Measurements from ENCODE around the gene CALCOCO2.

The CALCOCO2 gene

DNA sequence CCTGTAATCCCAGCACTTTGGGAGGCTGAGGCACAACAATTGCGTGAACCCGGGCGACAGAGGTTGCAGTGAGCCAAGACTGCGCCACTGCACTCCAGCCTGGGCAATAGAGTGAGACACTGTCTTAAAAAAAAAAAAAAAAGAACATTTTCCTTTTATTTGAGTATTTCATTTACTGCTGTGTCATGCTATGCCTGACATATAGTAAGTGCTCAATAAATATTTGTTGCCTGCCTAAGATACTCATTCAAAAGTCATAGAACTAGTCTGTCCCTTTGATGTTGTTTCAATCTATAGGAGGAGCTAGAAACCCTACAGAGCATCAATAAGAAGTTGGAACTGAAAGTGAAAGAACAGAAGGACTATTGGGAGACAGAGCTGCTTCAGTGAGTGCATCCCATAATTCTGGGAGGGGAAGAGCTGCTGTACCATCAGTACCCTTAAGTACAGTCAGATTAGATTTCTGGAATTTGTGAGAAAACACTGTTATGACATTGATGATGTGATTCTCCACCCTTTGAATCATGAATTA lies 20.0 kb downstream of the CALCOCO2 start:
- Histone ChIP-seq H3K4me3 (ENCODE audit: insufficient read depth, low read depth, low read length) (no peak overlapping the region), H3K27me3 (ENCODE audit: control insufficient read depth, insufficient read depth, low read length, poor library complexity, severe bottlenecking) (no peaks in the 10 kb centered on the region), H3K4me1 (ENCODE audit: control insufficient read depth, insufficient read depth, low read length) (no peaks in the 10 kb centered on the region), H3K9me3 (ENCODE audit: control insufficient read depth, low read length) (no peaks in the 10 kb centered on the region), H3K36me3 (ENCODE audit: control insufficient read depth, insufficient read depth, low read length) (peaks cover 9% of the 10 kb centered on the region), H3K27ac (ENCODE audit: insufficient read depth, low read depth, low read length, poor library complexity, severe bottlenecking) (no peak overlapping the region)
- 92 to 99% methylated on average over 4 of the region's 4 CpGs for WGBS, 2 experiments

DNA sequence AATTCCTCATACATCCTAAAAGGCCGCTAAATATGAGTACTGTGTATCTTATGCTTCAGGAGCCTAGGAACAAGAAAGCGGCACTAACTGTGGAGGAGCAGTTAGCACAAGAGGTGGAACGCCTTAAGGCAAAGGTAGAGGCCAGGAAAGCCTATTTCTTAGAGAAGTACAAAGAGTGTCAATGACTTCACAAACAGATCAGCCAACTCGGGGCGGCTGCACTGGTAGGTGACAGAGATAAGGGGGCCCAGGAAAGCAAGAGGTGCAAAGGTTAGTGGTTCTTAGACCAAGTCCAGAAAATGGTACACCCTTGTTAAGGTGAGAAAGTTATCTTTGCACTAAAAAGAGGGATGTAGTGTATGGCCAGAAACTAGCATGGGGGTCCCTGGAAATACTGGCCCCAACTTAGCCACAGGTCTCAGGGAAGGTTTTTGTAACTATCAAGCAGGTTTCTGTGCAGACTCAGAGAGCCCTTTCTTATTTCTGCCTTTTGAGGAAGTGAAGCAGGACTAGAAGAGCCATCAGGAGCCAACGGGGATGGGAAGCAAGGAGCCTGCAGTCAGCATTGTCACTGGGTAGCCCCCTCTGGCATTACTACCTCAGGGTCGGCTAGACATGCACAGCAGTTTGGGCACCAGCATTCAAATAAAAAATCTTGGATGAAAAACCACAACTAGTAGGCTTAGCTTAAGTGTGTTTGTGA lies 24.1 kb downstream of the CALCOCO2 start:
- WGBS, 2 experiments = 94 to 95% methylated on average over 7 of the region's 7 CpGs
- H3K36me3 ChIP-seq (ENCODE audit: control insufficient read depth, insufficient read depth, low read length) = no peaks in the 10 kb centered on the region
- H3K4me1 ChIP-seq (ENCODE audit: control insufficient read depth, insufficient read depth, low read length) = no peaks in the 10 kb centered on the region
- no peaks in the 10 kb centered on the region for H3K9me3 ChIP-seq (ENCODE audit: control insufficient read depth, low read length)
- H3K27me3 ChIP-seq (ENCODE audit: control insufficient read depth, insufficient read depth, low read length, poor library complexity, severe bottlenecking) = no peaks in the 10 kb centered on the region
- H3K4me3 ChIP-seq (ENCODE audit: insufficient read depth, low read depth, low read length) = no peak overlapping the region
- no peak overlapping the region for H3K27ac ChIP-seq (ENCODE audit: insufficient read depth, low read depth, low read length, poor library complexity, severe bottlenecking)

- WGBS, 2 experiments = 82 to 84% methylated on average over 3 of the region's 3 CpGs
- no peaks in the 10 kb centered on the region for H3K4me1 ChIP-seq (ENCODE audit: control insufficient read depth, insufficient read depth, low read length)
- H3K27me3 ChIP-seq (ENCODE audit: control insufficient read depth, insufficient read depth, low read length, poor library complexity, severe bottlenecking) = no peaks in the 10 kb centered on the region
- H3K27ac ChIP-seq (ENCODE audit: insufficient read depth, low read depth, low read length, poor library complexity, severe bottlenecking) = no peak overlapping the region
- no peak overlapping the region for H3K4me3 ChIP-seq (ENCODE audit: insufficient read depth, low read depth, low read length)
- no peaks in the 10 kb centered on the region for H3K9me3 ChIP-seq (ENCODE audit: control insufficient read depth, low read length)
- no peaks in the 10 kb centered on the region for H3K36me3 ChIP-seq (ENCODE audit: control insufficient read depth, insufficient read depth, low read length)
These were observed 25.4 kb downstream of the CALCOCO2 start for GRCh38 chr17:48856122-48856821.

DNA sequence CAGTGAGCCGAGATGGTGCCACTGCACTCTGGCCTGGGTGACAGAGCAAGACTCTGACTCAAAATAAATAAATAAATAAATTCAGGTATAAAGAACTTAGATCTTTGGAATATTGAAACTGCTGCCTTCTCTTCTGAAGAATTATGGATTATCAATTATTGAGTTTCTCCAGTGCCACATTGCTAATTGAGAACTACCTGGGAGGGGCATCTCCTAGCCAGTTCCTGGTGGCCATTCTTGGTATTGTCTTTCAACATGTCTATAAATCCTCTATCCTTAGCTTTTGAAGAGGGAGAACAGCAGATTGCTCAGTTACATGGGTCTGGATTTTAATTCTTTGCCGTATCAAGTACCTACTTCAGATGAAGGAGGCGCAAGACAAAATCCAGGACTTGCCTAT lies 29.2 kb downstream of the CALCOCO2 start:
- 96 to 98% methylated on average over 3 of the region's 3 CpGs for WGBS, 2 experiments
- Histone ChIP-seq H3K36me3 (ENCODE audit: control insufficient read depth, insufficient read depth, low read length) (no peaks in the 10 kb centered on the region), H3K4me3 (ENCODE audit: insufficient read depth, low read depth, low read length) (no peak overlapping the region), H3K9me3 (ENCODE audit: control insufficient read depth, low read length) (no peaks in the 10 kb centered on the region), H3K27me3 (ENCODE audit: control insufficient read depth, insufficient read depth, low read length, poor library complexity, severe bottlenecking) (no peaks in the 10 kb centered on the region), H3K4me1 (ENCODE audit: control insufficient read depth, insufficient read depth, low read length) (no peaks in the 10 kb centered on the region), H3K27ac (ENCODE audit: insufficient read depth, low read depth, low read length, poor library complexity, severe bottlenecking) (peak overlapping the region; percentile 36)

DNA sequence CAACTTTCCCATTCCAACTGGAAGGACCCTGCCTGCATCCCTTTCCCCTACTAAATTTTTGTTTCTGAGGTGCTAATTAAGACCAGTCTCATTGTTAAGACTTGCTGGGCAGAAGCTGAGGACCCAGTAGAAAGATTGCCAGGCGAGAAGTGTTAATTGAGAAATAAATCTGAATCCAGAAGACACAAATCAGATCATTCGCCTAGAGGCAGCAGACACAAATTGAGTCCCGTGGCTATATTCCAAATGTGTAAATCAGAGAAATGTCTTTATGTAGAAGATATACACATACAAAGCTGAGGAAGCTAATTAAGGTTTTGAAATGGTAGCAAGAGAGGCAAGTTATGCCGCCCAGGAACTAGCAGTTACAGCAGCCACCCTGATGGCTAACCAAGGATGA lies 29.6 kb downstream of the CALCOCO2 start:
- peaks cover under 1% of the 10 kb centered on the region for H3K9me3 ChIP-seq (ENCODE audit: control insufficient read depth, low read length)
- H3K27ac ChIP-seq (ENCODE audit: insufficient read depth, low read depth, low read length, poor library complexity, severe bottlenecking) = peak overlapping the region; percentile 36
- H3K4me1 ChIP-seq (ENCODE audit: control insufficient read depth, insufficient read depth, low read length) = no peaks in the 10 kb centered on the region
- 94 to 96% methylated on average over 4 of the region's 4 CpGs for WGBS, 2 experiments
- no peaks in the 10 kb centered on the region for H3K36me3 ChIP-seq (ENCODE audit: control insufficient read depth, insufficient read depth, low read length)
- no peaks in the 10 kb centered on the region for H3K27me3 ChIP-seq (ENCODE audit: control insufficient read depth, insufficient read depth, low read length, poor library complexity, severe bottlenecking)
- no peak overlapping the region for H3K4me3 ChIP-seq (ENCODE audit: insufficient read depth, low read depth, low read length)

GRCh38 chr17:48868916-48869500 lies 38.2 kb downstream of the CALCOCO2 start:
- Histone ChIP-seq H3K27me3 (ENCODE audit: control insufficient read depth, insufficient read depth, low read length, poor library complexity, severe bottlenecking) (no peaks in the 10 kb centered on the region), H3K9me3 (ENCODE audit: control insufficient read depth, low read length) (peaks cover 2% of the 10 kb centered on the region), H3K27ac (ENCODE audit: insufficient read depth, low read depth, low read length, poor library complexity, severe bottlenecking) (no peak overlapping the region), H3K36me3 (ENCODE audit: control insufficient read depth, insufficient read depth, low read length) (no peaks in the 10 kb centered on the region), H3K4me3 (ENCODE audit: insufficient read depth, low read depth, low read length) (no peak overlapping the region), H3K4me1 (ENCODE audit: control insufficient read depth, insufficient read depth, low read length) (no peaks in the 10 kb centered on the region)
- 83 to 85% methylated on average over 3 of the region's 3 CpGs for WGBS, 2 experiments

GRCh38 chr17:48869821-48870318 lies 39.0 kb downstream of the CALCOCO2 start:
- Histone ChIP-seq H3K4me1 (ENCODE audit: control insufficient read depth, insufficient read depth, low read length) (no peaks in the 10 kb centered on the region), H3K27ac (ENCODE audit: insufficient read depth, low read depth, low read length, poor library complexity, severe bottlenecking) (no peak overlapping the region)
- WGBS, 2 experiments = 86 to 95% methylated on average over 6 of the region's 6 CpGs

DNA sequence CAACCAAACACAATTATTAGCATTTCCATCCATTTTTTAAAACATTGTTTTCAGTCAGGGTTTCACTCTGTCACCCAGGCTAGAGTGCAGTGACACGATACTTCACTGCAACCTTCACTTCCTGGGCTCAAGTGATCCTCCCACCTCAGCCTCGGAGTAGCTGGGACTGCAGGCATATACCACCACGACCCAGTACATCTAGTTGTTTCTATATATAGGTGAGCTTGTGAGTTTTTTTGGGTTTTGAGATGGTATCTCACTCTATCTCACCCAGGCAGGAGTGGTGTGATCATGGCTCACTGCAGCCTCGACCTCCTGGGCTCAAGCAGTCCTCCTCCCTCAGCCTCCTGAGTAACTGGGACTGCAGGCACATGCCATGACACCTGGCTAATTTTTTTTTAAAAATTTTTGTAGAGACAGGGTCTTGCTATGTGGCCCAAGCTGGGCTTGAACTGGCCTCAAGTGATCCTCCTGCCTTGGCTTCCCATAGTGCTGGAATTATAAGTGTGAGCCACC lies 40.3 kb downstream of the CALCOCO2 start:
- H3K36me3 ChIP-seq (ENCODE audit: control insufficient read depth, insufficient read depth, low read length) = no peaks in the 10 kb centered on the region
- H3K9me3 ChIP-seq (ENCODE audit: control insufficient read depth, low read length) = no peaks in the 10 kb centered on the region
- no peak overlapping the region for H3K4me3 ChIP-seq (ENCODE audit: insufficient read depth, low read depth, low read length)
- H3K27ac ChIP-seq (ENCODE audit: insufficient read depth, low read depth, low read length, poor library complexity, severe bottlenecking) = no peak overlapping the region
- H3K4me1 ChIP-seq (ENCODE audit: control insufficient read depth, insufficient read depth, low read length) = no peaks in the 10 kb centered on the region
- 88 to 90% methylated on average over 4 of the region's 4 CpGs for WGBS, 2 experiments
- no peaks in the 10 kb centered on the region for H3K27me3 ChIP-seq (ENCODE audit: control insufficient read depth, insufficient read depth, low read length, poor library complexity, severe bottlenecking)

More at GRCh38 chr17:48869821-48870318, 39.0 kb downstream of the CALCOCO2 start:
- Histone ChIP-seq H3K36me3 (ENCODE audit: control insufficient read depth, insufficient read depth, low read length) (no peaks in the 10 kb centered on the region), H3K9me3 (ENCODE audit: control insufficient read depth, low read length) (peaks cover 2% of the 10 kb centered on the region), H3K4me3 (ENCODE audit: insufficient read depth, low read depth, low read length) (no peak overlapping the region), H3K27me3 (ENCODE audit: control insufficient read depth, insufficient read depth, low read length, poor library complexity, severe bottlenecking) (no peaks in the 10 kb centered on the region)

- Histone ChIP-seq H3K4me1 (ENCODE audit: control insufficient read depth, insufficient read depth, low read length) (no peaks in the 10 kb centered on the region), H3K9me3 (ENCODE audit: control insufficient read depth, low read length) (no peaks in the 10 kb centered on the region), H3K27ac (ENCODE audit: insufficient read depth, low read depth, low read length, poor library complexity, severe bottlenecking) (no peak overlapping the region), H3K36me3 (ENCODE audit: control insufficient read depth, insufficient read depth, low read length) (no peaks in the 10 kb centered on the region), H3K4me3 (ENCODE audit: insufficient read depth, low read depth, low read length) (no peak overlapping the region), H3K27me3 (ENCODE audit: control insufficient read depth, insufficient read depth, low read length, poor library complexity, severe bottlenecking) (no peaks in the 10 kb centered on the region)
- WGBS, 2 experiments = 85 to 86% methylated on average over 11 of the region's 11 CpGs
These were observed 40.9 kb downstream of the CALCOCO2 start for GRCh38 chr17:48871551-48872351.

Data from ectodermal cell (in vitro differentiated cells).